HG03354 (cell line): ENCODE measurements around the gene CD27.
A peak's percentile ranks its signal among the peaks of the same experiment; 100 is the strongest.
"Not testable (repeated sequence)": the region's sequence is repeated elsewhere in the genome, so short reads cannot be mapped to it uniquely, and the experiment has no call there.

Experiments
- ATAC-seq: cut with Tn5 transposase; IDR thresholded peaks from one replicate; pipeline ENCODE4 v1.9.1; 2021; ENCODE audit warnings: mild to moderate bottlenecking; ENCODE audit not compliant: unreplicated experiment, poor library complexity, severe bottlenecking

Gene CD27

GRCh38 chr12:6476489-6476888 is 31.7 kb downstream of the CD27 start:
- ATAC-seq: no peak

GRCh38 chr12:6477601-6478377 is 33.0 kb downstream of the CD27 start:
- not testable (repeated sequence) for ATAC-seq

GRCh38 chr12:6478416-6478815 is 33.7 kb downstream of the CD27 start:
- ATAC-seq: no peak

- ATAC-seq: no peak
Measured at GRCh38 chr12:6488240-6488639, 43.5 kb downstream of the CD27 start.

GRCh38 chr12:6489449-6489848 is 44.7 kb downstream of the CD27 start:
- ATAC-seq: no peak

GRCh38 chr12:6490673-6491072 is 45.9 kb downstream of the CD27 start:
- ATAC-seq: not testable (repeated sequence)

- ATAC-seq: peak; percentile 72
Measured at GRCh38 chr12:6492838-6493496, 48.2 kb downstream of the CD27 start, which contains the start of gene MRPL51. TSS of gene MRPL51 (minus strand) at chr12:6493262. CDS start at chr12:6493136, 126 bp downstream.

- peak; percentile 88 for ATAC-seq
Measured at GRCh38 chr12:6493497-6494257, 48.9 kb downstream of the CD27 start, which contains the start of gene NCAPD2. TSS of gene NCAPD2 (plus strand) at chr12:6494102. CDS start at chr12:6495099, 997 bp downstream.

- peak; percentile 19 for ATAC-seq
Measured at GRCh38 chr12:6494258-6494743, 49.5 kb downstream of the CD27 start.

- ATAC-seq: no peak
Measured at GRCh38 chr12:6494968-6495367, 50.2 kb downstream of the CD27 start.

GRCh38 chr12:6497291-6497690 is 52.5 kb downstream of the CD27 start:
- ATAC-seq: not testable (repeated sequence)

GRCh38 chr12:6500466-6500865 is 55.7 kb downstream of the CD27 start:
- ATAC-seq: no peak
